Thyroid gland (tissue), 4 donors: Measurements from ENCODE around the gene SMO. TPM values are rescaled to one million over a fixed set of nuclear protein-coding genes. Genes with fewer than 3 reads are reported as not detected.

Experiments
- small RNA-seq: library from RNA; depleted of rRNA; stranded (forward); fragments of <200 nt; gene quantifications from one replicate; pipeline ENCODE3, GENCODE V24; 2016
- total RNA-seq, 4 donors: library from RNA; depleted of rRNA; stranded (reverse); fragments of >200 nt; gene quantifications; one replicate each; pipeline ENCODE4 v1.2.3, GENCODE V29; 2016

The SMO gene
- total RNA-seq, 4 donors from 2014 or later = 10.5 to 17.4 (median 14.7) TPM

Small RNA genes within 50 kb of the gene (small RNA-seq; reads per million reads assigned to genes)
- not detected for gene RNY1P11

Other genes starting within 250 kb of the SMO start
- gene TNPO3, start 133.5 kb upstream of the SMO start, total RNA-seq = 10 to 100 TPM; 46.1 to 56.2 (median 51.8) TPM
- 10 to 100 TPM in 2 of 4 donors, 1 to 10 TPM in 2; 5.0 to 20.4 (median 10.4) TPM for gene TSPAN33, start 43.9 kb upstream of the SMO start, total RNA-seq
- 100 to 1,000 TPM in 2 of 4 donors, 10 to 100 TPM in 2; 83.2 to 149 (median 101) TPM for gene AHCYL2, start 36.4 kb downstream of the SMO start, total RNA-seq
- gene STRIP2, start 245.8 kb downstream of the SMO start, total RNA-seq = under 1 TPM; 0.22 to 0.94 (median 0.54) TPM